ENCODE data around the gene PCDH12. TPM values are rescaled to one million over a fixed set of nuclear protein-coding genes. Genes with fewer than 3 reads are reported as not detected.

The PCDH12 gene
- total RNA-seq: under 0.01 and 0.11 TPM in 2 replicates

DNA sequence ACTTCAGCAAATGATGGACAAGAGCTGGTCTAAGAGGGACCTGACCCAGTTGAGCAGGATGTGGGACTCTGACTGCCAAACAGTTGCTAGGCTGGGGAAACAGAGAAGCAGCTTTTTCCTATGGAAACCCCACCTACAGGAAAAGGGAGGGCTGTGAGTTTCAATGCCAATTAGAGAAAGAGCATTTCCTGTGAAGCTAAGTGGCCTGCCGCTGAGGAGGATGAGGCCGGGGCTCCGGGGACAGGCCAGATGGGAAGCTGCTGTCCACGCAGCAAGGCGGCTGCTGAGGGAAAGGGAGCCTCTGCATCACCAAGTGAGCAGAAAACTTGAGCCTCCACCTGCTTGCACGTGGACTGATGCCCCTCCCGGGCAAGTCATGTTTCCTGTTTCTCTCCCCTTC lies at the start of gene PCDH12:
Gene PCDH12 (minus strand): TSS at position 90 of the 400 bp plus-strand sequence. CDS start 351 bp downstream, outside the sequence.

DNA sequence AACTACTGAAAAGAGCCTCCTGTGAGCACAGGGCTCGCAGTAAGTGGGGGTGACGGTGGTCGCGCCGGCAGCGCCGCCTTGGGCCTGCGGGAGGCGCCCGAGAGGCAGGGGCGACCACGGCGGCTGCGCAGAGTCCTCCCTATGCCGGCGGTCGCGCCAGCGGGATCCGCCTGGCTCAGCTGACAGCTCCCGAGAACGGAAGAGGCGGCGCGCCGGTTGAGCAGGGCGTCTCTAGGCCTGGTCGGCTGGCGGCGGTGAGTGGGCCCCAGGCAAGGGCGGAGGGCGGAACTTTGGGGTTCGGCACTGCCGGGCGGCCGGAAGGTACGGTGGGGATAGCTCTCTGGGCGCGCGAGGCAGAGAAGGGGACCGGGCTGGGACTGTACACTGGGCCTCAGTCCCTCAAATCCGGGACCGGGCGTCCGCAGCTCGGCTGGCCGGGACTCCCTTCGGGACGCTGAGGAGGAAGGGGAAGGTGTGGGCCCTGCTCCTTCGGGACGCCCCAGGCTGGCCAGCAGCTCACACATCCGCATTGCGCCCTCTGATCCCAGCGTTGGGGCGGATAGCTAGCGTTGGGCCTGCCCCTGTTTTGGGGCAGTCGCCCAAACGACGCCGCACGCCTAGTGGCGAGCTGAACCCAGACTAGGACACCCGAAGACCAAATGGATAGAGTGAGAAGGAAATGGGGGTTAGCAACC lies 11.1 kb upstream of the PCDH12 start, which contains the start of gene RNF14:
Gene RNF14 (plus strand): TSS at position 192 of the 695 bp plus-strand sequence. CDS start 4,484 bp downstream, outside the sequence.

DNA sequence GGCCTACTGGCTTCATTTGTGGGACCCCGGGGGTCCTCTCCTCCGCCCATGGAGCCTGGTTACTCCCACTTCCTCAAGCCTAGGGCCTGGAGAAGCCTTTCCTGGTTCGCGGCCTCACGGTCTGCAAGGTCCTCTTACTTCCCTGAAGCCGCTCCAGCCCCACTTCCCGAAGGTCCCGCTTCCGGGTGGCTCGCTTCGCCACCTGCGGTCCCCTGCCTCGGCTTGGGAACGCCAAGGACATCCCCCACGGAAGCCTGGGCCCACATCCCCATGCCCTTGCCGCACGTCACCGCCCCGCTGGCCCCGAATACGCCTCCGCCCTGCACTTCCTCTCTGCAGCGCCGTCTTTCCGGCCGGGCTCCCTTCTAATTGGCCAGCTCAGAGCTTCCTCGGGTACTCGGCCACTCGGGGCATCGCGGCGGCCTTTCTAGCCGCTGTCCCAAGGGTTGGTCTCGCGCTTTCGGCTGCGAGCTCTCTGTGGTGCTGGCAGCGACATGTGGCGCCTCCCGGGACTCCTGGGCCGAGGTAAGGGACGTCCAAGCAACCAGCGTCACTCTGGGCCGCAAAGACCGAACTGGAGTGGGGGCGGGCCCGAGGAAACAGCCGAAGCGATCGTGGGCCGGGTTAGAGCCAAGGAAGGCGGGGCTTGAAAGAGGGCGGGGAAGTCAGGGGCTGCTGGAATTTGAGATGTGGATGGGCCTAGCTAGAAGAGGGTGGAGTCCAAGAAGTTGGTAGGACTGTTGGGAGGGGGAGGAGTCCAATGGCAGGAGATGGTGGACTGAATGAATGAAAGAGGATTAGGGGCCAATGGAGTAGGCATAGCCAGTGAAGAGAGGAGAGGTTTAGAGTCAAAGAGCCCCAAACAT lies 34.3 kb downstream of the PCDH12 start, which contains the start of gene DELE1:
Gene DELE1 (plus strand): TSS at position 424 of the 866 bp plus-strand sequence. CDS start 71 bp downstream, at position 495.

Other genes with a start within 250 kb of the PCDH12 start
- 1.4 TPM in 2 replicates for gene PCDH1, start 79.8 kb downstream of the PCDH12 start, total RNA-seq
- 37.0 and 41.2 TPM in 2 replicates for gene DELE1, start 34.3 kb downstream of the PCDH12 start, total RNA-seq
- 76.5 and 77.1 TPM in 2 replicates for gene RNF14, start 10.9 kb upstream of the PCDH12 start, total RNA-seq
- gene GNPDA1, start 54.8 kb upstream of the PCDH12 start, total RNA-seq: 80.7 and 98.0 TPM in 2 replicates
- 58.1 and 60.4 TPM in 2 replicates for gene NDFIP1, start 150.6 kb upstream of the PCDH12 start, total RNA-seq